Neural progenitor cell (in vitro differentiated cells): Measurements from ENCODE around the gene AUTS2.

ENCODE experiments used
- EZH2 ChIP-seq: fragments of 200-600 bp; sonication (generic); IDR thresholded peaks from 2 replicates; pipeline ENCODE4 v1.6.1; 2017; ENCODE audit warnings: antibody characterized with exemption, mild to moderate bottlenecking, moderate library complexity
- EZH2phosphoT487 ChIP-seq: fragments of 200-600 bp; sonication (generic); IDR thresholded peaks from 2 replicates; pipeline ENCODE4 v1.6.1; 2017; ENCODE audit warnings: antibody characterized with exemption
- TF ChIP-seq, protein P1 (sequence below): fragments of 200-600 bp; sonication (generic); IDR thresholded peaks from 2 replicates; pipeline ENCODE4 v1.5.1; 2017; ENCODE audit warnings: antibody characterized with exemption, mild to moderate bottlenecking

GRCh38 chr7:70288781-70289456 lies 690.6 kb downstream of the AUTS2 start:
- TF ChIP-seq, protein P1, sequence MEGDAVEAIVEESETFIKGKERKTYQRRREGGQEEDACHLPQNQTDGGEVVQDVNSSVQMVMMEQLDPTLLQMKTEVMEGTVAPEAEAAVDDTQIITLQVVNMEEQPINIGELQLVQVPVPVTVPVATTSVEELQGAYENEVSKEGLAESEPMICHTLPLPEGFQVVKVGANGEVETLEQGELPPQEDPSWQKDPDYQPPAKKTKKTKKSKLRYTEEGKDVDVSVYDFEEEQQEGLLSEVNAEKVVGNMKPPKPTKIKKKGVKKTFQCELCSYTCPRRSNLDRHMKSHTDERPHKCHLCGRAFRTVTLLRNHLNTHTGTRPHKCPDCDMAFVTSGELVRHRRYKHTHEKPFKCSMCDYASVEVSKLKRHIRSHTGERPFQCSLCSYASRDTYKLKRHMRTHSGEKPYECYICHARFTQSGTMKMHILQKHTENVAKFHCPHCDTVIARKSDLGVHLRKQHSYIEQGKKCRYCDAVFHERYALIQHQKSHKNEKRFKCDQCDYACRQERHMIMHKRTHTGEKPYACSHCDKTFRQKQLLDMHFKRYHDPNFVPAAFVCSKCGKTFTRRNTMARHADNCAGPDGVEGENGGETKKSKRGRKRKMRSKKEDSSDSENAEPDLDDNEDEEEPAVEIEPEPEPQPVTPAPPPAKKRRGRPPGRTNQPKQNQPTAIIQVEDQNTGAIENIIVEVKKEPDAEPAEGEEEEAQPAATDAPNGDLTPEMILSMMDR, result no peak
- TF ChIP-seq EZH2phosphoT487, result no peak
- no peak for TF ChIP-seq EZH2
